ENCODE data around the gene OTUB1. TPM values are rescaled to one million over a fixed set of nuclear protein-coding genes. Genes with fewer than 3 reads are reported as not detected.

OTUB1 gene
- total and polyA plus RNA-seq, 4 donors = 37.0 to 67.9 (median 39.9) TPM

DNA sequence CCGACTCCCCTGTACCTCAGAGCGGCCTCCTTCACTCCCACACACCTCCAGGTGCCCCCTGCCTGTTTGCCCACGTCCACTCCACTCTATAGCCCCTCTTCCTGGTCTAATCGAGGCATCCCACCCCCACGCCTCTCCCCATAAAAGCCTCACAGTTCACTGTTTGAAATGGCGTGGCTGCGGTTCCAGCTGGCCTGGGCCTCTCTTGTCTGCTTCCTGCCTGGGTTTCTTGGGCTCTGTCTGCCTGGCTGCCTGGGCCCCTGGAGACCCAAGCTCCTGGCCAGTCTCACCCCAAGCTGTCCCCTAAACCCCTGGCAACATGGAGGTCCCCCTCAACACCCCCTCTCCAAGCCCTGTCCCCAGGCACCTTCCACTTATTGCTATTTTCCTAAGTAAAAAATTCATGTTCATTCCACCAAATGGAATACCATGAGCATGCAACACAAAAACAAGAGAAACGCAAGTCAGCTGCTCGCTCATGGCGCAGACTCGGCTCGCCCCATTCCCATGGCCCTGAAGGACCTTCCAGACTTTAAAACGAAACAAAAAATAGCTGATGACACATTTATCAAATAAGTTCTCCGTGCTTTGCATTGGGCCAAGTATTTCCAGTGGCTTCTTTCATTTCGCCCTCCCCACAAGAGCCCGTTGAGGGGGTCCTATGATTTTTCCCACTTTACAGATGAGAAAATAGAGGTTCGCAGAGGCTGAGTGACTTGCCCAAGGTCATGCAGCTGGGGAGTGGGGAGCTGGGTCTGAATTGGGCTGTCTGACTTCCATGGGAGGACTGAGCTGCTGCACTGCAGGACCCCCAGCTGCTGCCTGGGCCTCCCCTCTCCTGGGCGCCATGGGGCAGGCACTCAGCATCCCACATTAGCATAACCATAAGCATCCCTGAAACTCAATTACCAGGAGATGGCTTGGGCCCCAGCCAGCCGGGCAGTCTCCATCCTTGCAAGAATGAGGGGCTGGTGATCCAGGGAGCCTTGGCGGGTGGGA lies 37.8 kb downstream of the OTUB1 start:
- Histone ChIP-seq H3K9me3 (ENCODE audit: control insufficient read depth, low read length) (no peaks in the 10 kb centered on the region), H3K36me3 (ENCODE audit: control insufficient read depth in 1 of 2, insufficient read depth in 2 of 2, low read length in 1 of 2) (no peaks in the 10 kb centered on the region), H3K4me3 (ENCODE audit: low read length in 2 of 2) (no peak overlapping the region), H3K27me3 (ENCODE audit: control insufficient read depth in 1 of 2, insufficient read depth in 2 of 2, low read length in 1 of 2) (no peaks in the 10 kb centered on the region), H3K4me1 (ENCODE audit: control insufficient read depth in 1 of 2, insufficient read depth in 2 of 2, low read length in 2 of 2) (no peaks in the 10 kb centered on the region), H3K27ac (ENCODE audit: low read depth in 1 of 2, low read length in 2 of 2) (no peak overlapping the region)
- no peak for DNase-seq
- intact Hi-C loops (cut with DNase I) = no loop called here
- no peak for ATAC-seq (ENCODE audit: low FRiP score)
- WGBS, 2 donors = 91 to 93% methylated on average over 20 of the region's 20 CpGs

DNA sequence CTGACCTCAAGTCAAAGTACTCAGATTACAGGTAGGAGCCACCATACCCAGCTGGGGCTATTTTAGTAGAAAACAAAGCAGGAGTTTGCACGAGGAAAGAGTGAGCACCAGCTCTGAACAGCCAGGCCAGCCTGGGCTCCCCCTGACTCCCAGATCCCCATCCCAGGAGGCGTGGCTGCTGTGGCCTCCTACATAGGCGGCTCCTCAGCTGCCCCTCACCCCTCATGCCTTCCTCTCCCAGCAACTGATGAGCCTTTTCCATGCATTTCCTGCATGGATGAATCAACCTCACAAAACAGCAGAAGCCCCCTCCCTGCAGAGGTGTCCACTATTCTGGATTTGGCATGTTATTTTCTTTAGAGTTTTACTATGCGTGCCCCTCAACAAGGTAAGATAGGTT lies 39.0 kb downstream of the OTUB1 start:
- H3K27me3 ChIP-seq (ENCODE audit: control insufficient read depth in 1 of 2, insufficient read depth in 2 of 2, low read length in 1 of 2) = no peaks in the 10 kb centered on the region
- no peaks in the 10 kb centered on the region for H3K4me1 ChIP-seq (ENCODE audit: control insufficient read depth in 1 of 2, insufficient read depth in 2 of 2, low read length in 2 of 2)
- 76 to 95% methylated on average over 4 of the region's 4 CpGs for WGBS, 2 donors
- intact Hi-C loops (cut with DNase I) = no loop called here
- no peaks in the 10 kb centered on the region for H3K9me3 ChIP-seq (ENCODE audit: control insufficient read depth, low read length)
- H3K36me3 ChIP-seq (ENCODE audit: control insufficient read depth in 1 of 2, insufficient read depth in 2 of 2, low read length in 1 of 2) = no peaks in the 10 kb centered on the region
- no peak overlapping the region for H3K27ac ChIP-seq (ENCODE audit: low read depth in 1 of 2, low read length in 2 of 2)
- ATAC-seq (ENCODE audit: low FRiP score) = no peak
- no peak overlapping the region for H3K4me3 ChIP-seq (ENCODE audit: low read length in 2 of 2)
- no peak for DNase-seq

DNA sequence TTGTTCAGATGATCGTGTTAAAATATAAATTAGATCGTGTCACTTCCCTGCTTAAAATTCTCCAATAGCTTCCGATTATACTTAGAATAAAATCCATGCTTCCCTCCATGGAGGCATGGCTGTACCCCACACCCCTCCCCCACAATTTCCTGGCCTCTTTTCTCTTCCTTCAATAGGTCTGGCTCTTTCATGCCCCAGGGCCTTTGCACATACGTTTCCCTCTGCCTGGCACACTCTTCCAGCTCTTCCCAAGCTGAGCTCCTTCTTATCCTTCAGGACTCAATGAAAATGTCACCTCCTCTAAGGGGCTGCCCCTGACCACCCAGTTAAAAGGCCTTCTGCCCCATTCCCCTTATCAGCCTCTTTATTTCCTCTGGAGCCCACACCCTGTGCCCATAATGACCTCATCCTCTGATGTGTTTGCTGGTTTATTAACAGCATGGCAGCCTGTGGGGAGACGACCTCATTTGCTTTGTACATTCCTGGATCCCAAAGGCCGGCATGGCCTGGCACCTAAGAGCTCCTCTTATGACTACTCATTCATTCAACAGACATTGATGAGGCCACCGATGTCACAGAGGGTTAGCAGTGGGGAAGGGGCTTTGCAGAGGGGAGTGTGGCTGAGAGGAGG lies 40.5 kb downstream of the OTUB1 start:
- no peak for ATAC-seq (ENCODE audit: low FRiP score)
- 74 to 78% methylated on average over 7 of the region's 7 CpGs for WGBS, 2 donors
- Histone ChIP-seq H3K9me3 (ENCODE audit: control insufficient read depth, low read length) (no peaks in the 10 kb centered on the region), H3K27ac (ENCODE audit: low read depth in 1 of 2, low read length in 2 of 2) (no peak overlapping the region), H3K4me1 (ENCODE audit: control insufficient read depth in 1 of 2, insufficient read depth in 2 of 2, low read length in 2 of 2) (no peaks in the 10 kb centered on the region), H3K27me3 (ENCODE audit: control insufficient read depth in 1 of 2, insufficient read depth in 2 of 2, low read length in 1 of 2) (no peaks in the 10 kb centered on the region), H3K36me3 (ENCODE audit: control insufficient read depth in 1 of 2, insufficient read depth in 2 of 2, low read length in 1 of 2) (no peaks in the 10 kb centered on the region), H3K4me3 (ENCODE audit: low read length in 2 of 2) (no peak overlapping the region)
- no peak for DNase-seq
- intact Hi-C loops (cut with DNase I) = no loop called here

DNA sequence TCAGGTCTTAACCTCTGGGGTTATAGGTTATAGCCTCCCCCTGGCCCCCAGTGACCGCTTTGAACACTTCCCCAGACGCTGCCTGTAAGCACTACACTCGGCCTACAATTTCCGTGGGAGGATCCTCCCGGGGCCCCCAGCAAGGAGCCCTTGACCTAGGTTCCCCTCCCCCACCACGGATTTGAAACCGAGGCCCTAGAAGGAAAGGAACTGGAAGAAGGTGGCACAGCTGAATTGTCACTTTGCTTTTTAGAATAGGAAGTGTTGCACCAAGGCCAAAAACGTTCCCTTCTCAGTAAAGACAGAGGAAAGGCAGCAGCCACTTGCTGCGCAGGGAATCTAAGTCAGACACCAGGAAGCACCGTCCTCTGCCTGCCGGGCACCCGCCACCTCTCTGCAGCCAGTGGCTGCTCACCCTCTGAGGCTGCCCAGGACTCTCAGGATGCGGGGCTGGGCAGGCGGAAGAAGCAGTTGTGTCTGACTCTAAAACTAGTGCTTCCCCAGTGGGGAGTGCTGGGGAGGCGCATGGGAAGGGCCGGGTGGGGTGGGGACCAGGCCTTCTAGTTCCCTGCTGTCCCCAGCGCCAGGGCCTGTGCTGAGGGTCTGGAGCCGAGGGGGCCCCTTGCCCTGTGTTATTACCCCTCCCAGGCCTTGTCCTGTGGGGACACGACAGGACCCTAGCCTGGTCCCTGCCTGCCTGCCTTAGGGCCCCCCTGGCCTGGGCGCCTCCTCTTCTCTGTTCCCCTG lies 41.6 kb downstream of the OTUB1 start:
- ATAC-seq (ENCODE audit: low FRiP score) = no peak
- no peaks in the 10 kb centered on the region for H3K27me3 ChIP-seq (ENCODE audit: control insufficient read depth in 1 of 2, insufficient read depth in 2 of 2, low read length in 1 of 2)
- H3K36me3 ChIP-seq (ENCODE audit: control insufficient read depth in 1 of 2, insufficient read depth in 2 of 2, low read length in 1 of 2) = no peaks in the 10 kb centered on the region
- no peaks in the 10 kb centered on the region for H3K9me3 ChIP-seq (ENCODE audit: control insufficient read depth, low read length)
- WGBS, 2 donors = 56 to 68% methylated on average over 18 to 20 of the region's 20 CpGs
- no peaks in the 10 kb centered on the region for H3K4me1 ChIP-seq (ENCODE audit: control insufficient read depth in 1 of 2, insufficient read depth in 2 of 2, low read length in 2 of 2)
- H3K4me3 ChIP-seq (ENCODE audit: low read length in 2 of 2) = no peak overlapping the region
- no peak overlapping the region for H3K27ac ChIP-seq (ENCODE audit: low read depth in 1 of 2, low read length in 2 of 2)
- DNase-seq = no peak
- intact Hi-C loops (cut with DNase I) = no loop called here

DNA sequence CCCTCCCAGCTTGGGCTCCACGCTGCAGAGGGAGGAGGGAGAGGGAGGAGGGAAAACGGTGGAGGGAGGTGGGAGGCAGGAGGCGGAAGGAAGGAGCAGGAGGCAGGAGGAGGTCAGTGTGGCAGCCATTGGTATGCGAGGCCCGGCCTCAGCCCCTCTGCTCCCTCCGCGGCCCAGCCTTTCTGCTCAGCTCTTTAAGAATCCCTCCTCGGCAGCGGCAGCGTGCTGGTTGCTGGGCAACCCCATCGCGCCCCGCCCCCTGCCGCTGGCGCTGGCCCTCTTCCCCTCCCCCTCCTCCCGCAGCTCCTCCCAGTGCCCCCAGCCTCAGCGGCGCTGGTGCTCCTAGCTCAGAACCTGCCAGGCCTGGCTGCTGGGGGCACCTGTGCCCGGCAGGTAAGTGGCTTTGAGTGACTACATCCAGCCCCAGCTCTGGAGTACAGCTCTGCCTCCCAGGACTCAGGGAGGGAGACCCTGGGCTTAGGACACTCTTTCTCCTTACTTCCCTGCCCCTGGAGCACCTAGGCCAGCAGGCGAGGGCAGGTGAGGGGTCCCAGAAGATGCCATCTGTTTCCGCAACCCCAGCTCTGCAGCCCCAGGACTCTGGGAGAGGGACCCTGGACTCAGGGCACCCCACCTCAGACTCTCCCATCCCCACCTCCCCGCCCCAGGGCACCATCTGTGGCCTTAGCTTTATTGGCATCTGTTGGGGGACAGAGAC lies 42.3 kb downstream of the OTUB1 start:
- Histone ChIP-seq H3K36me3 (ENCODE audit: control insufficient read depth in 1 of 2, insufficient read depth in 2 of 2, low read length in 1 of 2) (no peaks in the 10 kb centered on the region), H3K27ac (ENCODE audit: low read depth in 1 of 2, low read length in 2 of 2) (no peak overlapping the region), H3K4me1 (ENCODE audit: control insufficient read depth in 1 of 2, insufficient read depth in 2 of 2, low read length in 2 of 2) (no peaks in the 10 kb centered on the region), H3K9me3 (ENCODE audit: control insufficient read depth, low read length) (no peaks in the 10 kb centered on the region), H3K27me3 (ENCODE audit: control insufficient read depth in 1 of 2, insufficient read depth in 2 of 2, low read length in 1 of 2) (no peaks in the 10 kb centered on the region), H3K4me3 (ENCODE audit: low read length in 2 of 2) (no peak overlapping the region)
- no peak for ATAC-seq (ENCODE audit: low FRiP score)
- intact Hi-C loops (cut with DNase I) = no loop called here
- WGBS, 2 donors = 20 to 21% methylated on average over 17 to 22 of the region's 22 CpGs
- DNase-seq = no peak

DNA sequence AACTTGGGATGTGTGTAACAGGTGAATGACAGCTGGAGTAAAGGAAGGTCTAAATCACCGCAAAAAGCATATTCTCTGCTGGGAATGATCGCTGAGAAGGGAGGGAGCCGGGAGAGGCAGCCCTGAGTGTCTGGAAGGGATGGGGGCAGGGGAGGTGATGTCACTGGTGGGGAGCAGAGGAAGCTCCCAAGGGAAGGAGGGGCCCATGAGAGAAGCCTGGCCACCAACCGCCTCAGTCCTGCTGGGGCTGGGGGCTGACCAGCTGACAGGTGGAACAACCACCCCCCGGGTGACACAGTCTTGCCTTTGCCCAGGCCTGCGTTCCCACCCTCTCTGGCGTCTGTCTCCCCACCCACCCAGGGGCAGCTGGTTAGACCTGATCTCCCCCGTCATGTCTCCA lies 43.5 kb downstream of the OTUB1 start:
- ATAC-seq (ENCODE audit: low FRiP score) (no peak), DNase-seq (no peak)
- 91 to 94% methylated on average over 8 of the region's 8 CpGs for WGBS, 2 donors
- Histone ChIP-seq H3K27me3 (ENCODE audit: control insufficient read depth in 1 of 2, insufficient read depth in 2 of 2, low read length in 1 of 2) (no peaks in the 10 kb centered on the region), H3K4me3 (ENCODE audit: low read length in 2 of 2) (no peak overlapping the region), H3K4me1 (ENCODE audit: control insufficient read depth in 1 of 2, insufficient read depth in 2 of 2, low read length in 2 of 2) (no peaks in the 10 kb centered on the region), H3K9me3 (ENCODE audit: control insufficient read depth, low read length) (no peaks in the 10 kb centered on the region), H3K27ac (ENCODE audit: low read depth in 1 of 2, low read length in 2 of 2) (no peak overlapping the region), H3K36me3 (ENCODE audit: control insufficient read depth in 1 of 2, insufficient read depth in 2 of 2, low read length in 1 of 2) (no peaks in the 10 kb centered on the region)
- intact Hi-C loops (cut with DNase I) = no loop called here

DNA sequence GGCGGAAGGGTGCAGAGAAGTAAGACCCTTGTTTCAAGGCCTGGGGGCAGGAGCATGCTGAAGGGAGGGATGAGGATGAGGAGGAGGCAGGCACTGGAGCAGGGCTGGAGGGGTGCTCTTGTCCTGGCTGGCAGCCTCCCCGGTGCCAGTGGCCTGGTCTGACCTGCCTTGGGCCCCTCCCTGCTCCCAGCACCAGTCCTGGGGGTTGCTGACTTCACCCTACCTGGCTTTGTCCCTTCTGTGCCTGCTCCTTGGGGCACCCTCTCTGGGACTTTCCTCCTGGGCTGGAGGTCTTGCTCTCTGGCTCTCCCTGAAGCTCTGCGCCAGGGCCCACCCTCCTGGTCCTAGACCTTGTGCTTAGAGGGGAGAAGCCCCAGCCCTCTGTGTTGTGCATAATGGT lies 44.8 kb downstream of the OTUB1 start:
- intact Hi-C loops (cut with DNase I) = no loop called here
- 71 to 83% methylated on average over 3 of the region's 3 CpGs for WGBS, 2 donors

DNA sequence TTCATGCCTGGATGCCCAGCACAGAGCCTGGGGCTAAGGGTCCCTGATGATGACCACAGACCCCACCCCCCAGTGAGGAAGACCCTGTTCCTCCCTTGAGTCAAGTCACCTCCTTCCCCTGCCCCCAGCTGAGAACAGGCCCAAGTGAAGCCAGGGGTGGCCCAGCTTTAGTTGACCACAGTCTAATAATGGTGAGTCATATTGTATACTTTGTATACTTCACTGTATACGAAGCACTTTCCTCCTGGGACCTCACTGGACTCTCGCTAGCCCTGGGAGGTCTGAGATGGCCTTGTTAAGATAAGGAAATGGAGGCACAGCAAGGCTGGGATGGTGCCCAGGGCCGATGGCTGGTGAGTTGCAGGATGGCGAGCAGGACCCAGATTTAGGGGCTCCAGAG lies 45.8 kb downstream of the OTUB1 start:
- no peaks in the 10 kb centered on the region for H3K36me3 ChIP-seq (ENCODE audit: control insufficient read depth in 1 of 2, insufficient read depth in 2 of 2, low read length in 1 of 2)
- no peaks in the 10 kb centered on the region for H3K9me3 ChIP-seq (ENCODE audit: control insufficient read depth, low read length)
- no peak overlapping the region for H3K27ac ChIP-seq (ENCODE audit: low read depth in 1 of 2, low read length in 2 of 2)
- no peak overlapping the region for H3K4me3 ChIP-seq (ENCODE audit: low read length in 2 of 2)
- H3K27me3 ChIP-seq (ENCODE audit: control insufficient read depth in 1 of 2, insufficient read depth in 2 of 2, low read length in 1 of 2) = no peaks in the 10 kb centered on the region
- no peak for ATAC-seq (ENCODE audit: low FRiP score)
- WGBS, 2 donors = 84 to 90% methylated on average over 4 of the region's 4 CpGs
- DNase-seq = no peak
- intact Hi-C loops (cut with DNase I) = no loop called here
- no peaks in the 10 kb centered on the region for H3K4me1 ChIP-seq (ENCODE audit: control insufficient read depth in 1 of 2, insufficient read depth in 2 of 2, low read length in 2 of 2)

More for the DNA sequence above, 44.8 kb downstream of the OTUB1 start:
- Histone ChIP-seq H3K27ac (ENCODE audit: low read depth in 1 of 2, low read length in 2 of 2) (no peak overlapping the region), H3K36me3 (ENCODE audit: control insufficient read depth in 1 of 2, insufficient read depth in 2 of 2, low read length in 1 of 2) (no peaks in the 10 kb centered on the region), H3K4me1 (ENCODE audit: control insufficient read depth in 1 of 2, insufficient read depth in 2 of 2, low read length in 2 of 2) (no peaks in the 10 kb centered on the region), H3K9me3 (ENCODE audit: control insufficient read depth, low read length) (no peaks in the 10 kb centered on the region), H3K27me3 (ENCODE audit: control insufficient read depth in 1 of 2, insufficient read depth in 2 of 2, low read length in 1 of 2) (no peaks in the 10 kb centered on the region), H3K4me3 (ENCODE audit: low read length in 2 of 2) (no peak overlapping the region)
- ATAC-seq (ENCODE audit: low FRiP score) (no peak), DNase-seq (no peak)
